NCI-H69 (cell line): ENCODE results near the gene OTUD7B.
"Not testable (repeated sequence)": the region's sequence is repeated elsewhere in the genome, so short reads cannot be mapped to it uniquely, and the experiment has no call there.

Experiments used
- DNase-seq: peaks from one replicate; lab custom pipeline; 2025; lab: John Stamatoyannopoulos, UW

The OTUD7B gene

GRCh38 chr1:149945206-149945605 lies 65.3 kb downstream of the OTUD7B start:
- no peak for DNase-seq

- DNase-seq = no peak
These were observed 67.6 kb downstream of the OTUD7B start for GRCh38 chr1:149942885-149943284.

DNA sequence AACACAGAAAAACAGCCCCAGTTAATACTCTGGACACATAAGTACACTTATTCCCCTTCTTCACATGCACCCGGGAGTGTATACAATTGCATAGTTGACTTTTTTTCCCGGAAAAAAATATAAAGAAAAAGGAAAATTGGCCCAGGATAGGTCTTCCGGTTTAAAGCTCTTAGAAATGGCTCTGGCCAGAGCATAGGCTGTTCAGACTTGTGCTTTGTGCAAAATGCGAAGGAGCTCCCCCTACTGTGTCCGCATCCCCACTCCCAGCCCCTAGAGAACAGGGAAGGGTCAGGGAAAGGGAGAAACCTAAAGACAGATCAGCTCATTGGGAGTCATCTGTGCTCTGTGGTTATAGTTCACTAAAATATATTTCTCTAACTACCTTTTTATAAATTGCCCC lies 68.3 kb downstream of the OTUD7B start:
- peak; percentile 40 for DNase-seq

GRCh38 chr1:149940427-149940826 lies 70.1 kb downstream of the OTUD7B start:
- DNase-seq = no peak

DNA sequence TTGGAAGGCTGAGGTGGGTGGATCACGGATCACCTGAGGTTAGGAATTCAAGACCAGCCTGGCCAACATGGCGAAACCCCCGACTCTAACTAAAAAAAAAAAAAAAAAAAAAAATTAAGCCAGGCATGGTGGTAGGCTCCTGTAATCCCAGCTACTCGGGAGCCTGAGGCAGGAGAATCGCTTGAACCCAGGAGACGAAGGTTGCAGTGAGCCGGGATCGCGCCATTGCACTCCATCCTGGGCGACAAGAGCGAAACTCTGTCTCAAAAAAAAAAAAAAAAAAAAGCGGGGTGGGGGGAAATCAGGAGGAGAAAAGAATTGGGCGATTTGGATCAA lies 71.9 kb downstream of the OTUD7B start:
- DNase-seq = not testable (repeated sequence)

DNA sequence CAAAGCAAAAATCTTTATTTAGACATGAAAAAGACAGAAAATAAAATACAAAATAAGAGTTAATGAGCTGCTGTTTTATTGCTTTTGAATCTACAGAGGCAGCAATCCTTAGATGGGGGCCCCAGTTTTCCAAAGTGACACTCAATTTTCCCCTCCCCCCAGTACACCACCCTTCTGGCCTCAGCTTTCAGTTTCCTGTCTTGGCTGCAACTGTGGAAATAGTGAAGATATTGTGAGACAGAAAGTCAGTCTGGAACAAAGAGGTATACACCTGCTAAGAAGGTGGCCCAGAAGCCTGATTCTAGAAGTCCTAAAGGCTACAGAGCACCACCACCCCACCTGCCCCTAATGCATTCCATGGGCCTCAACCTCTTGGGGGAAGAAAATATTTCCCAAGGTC lies 72.8 kb downstream of the OTUD7B start:
- DNase-seq = no peak

DNA sequence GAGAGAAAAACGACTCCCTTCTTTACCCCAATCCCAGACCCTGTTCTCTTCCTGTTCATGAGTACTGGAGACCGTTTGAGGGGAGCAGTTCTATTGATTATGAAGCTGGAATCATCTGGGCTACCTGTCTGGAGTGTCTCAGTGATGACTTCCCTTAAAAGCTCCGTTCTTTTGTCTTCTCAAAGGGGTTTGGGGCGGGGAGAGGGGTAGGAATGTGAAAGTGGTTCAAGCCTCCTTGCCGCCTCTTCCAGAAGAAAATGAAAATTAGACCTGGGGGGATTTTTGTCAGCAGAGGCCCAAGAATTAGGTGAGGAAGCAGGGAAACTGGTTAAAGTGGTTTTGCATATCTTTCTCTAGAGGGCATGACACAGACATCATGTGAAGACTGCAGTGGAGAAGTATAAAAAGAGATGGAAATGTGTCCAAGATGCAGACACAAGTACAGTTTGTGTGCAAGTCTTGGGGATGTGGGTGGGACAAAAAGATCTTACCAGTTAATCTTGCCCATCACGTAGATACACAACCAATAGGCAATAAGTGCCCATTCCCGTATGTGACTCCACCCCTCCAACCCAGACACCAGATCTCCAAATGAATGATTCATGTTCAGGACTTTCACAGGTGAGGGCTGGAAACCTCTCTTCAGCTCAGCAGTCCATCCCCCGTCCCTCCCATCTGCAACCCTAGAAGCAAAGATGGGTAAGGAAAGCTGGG lies 73.4 kb downstream of the OTUD7B start:
- DNase-seq = peak; percentile 78

GRCh38 chr1:149936170-149936991 lies 74.1 kb downstream of the OTUD7B start, which contains the start of gene MTMR11:
Gene MTMR11, minus strand, starts transcription at chr1:149936879. Its CDS starts 232 bp downstream, at chr1:149936647.
- peak; percentile 65 for DNase-seq

DNA sequence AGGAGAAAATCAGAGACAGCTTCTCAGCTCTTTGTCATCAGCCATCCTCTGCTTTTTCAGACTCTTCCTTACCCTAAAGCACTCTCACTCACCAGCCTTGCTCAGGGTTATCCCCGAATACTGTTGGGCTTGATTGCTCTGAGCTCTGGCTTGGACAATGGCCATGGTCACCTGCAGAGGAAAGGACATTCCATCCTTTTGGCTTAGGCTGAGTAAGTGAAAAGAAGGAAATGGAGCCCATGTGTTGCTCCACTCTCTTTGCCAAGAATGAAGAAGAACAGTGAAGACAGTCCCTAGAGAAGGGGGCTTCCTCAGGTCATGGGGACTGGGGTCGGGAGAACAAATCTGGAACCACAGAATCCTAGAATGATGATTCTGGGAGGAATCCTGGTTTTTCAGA lies 76.2 kb downstream of the OTUD7B start:
- DNase-seq = no peak

DNA sequence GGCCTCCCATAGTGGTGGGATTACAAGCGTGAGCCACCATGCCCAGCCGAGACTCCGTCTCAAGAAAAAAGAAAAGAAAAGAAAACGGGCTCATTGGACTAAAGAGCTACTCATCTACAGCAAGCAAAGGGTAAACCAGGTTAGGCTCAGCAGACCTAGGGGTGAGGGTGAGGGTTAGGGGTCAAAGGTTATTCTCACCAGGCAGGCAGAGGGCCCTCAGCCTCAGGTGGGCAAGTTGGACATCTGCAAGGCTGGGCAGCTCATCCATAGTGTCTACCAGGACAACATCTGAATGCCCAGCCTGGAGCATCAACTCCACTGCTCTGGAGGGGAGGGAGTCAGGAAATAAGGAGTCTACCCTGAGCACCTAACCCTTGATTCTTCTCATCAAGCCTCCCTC lies 77.3 kb downstream of the OTUD7B start:
- DNase-seq = no peak

- DNase-seq = no peak
These were observed 78.1 kb downstream of the OTUD7B start for GRCh38 chr1:149932474-149932873.

DNA sequence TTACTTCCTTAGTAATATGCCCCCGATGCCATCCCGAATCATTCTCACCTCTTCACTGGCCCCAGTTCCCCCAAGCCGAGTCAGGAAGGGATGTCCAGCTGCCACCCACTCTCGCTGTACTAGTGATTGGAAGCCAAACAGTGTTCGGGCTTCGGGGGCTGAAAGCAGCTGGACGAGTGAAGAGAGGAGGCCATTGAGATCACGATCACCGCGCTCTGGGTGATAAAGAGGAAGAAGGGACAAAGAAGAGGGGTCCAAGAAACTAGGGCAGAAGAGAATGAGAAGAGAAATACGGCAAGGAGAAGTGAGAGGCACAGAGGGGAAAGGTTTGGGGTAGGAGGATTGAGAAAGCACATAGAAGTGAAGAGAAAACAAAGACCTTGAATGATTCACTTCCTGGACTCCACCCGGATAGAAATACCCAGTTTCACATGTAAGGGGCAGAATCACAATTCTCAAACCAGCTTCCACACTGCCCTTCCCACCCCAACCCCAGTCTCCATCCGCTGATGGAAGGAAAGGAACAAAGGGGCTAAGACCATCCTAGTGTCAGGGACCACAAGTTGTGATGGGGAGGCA lies 79.2 kb downstream of the OTUD7B start:
- no peak for DNase-seq

DNA sequence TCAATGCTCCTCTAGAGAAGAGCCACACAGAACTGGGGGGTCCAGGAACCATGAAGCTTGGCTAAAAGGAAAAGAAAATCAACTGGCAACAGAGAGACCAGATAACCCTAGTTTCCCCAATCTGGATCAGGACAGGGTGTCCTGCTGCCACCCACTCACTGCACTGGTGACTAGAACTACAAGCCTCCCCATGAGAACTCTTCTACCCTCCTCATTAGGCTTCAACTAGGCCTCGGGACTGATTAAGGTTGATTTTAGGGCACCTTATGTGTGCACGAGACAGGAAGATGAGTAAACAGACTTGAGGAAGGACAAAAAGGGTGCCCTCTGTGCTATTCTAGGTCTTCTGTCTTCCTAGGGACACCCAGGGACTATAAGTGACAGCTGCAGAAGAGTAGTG lies 80.7 kb downstream of the OTUD7B start:
- no peak for DNase-seq

GRCh38 chr1:149928401-149928724 lies 82.2 kb downstream of the OTUD7B start:
- no peak for DNase-seq

GRCh38 chr1:149927563-149928400 lies 82.7 kb downstream of the OTUD7B start, which contains the start of gene SF3B4:
Gene SF3B4, minus strand, starts transcription at chr1:149927803. Its CDS starts 44 bp downstream, at chr1:149927759.
- DNase-seq = peak; percentile 98

- DNase-seq = no peak
These were observed 83.4 kb downstream of the OTUD7B start for GRCh38 chr1:149927056-149927562.

- DNase-seq = no peak
These were observed 84.2 kb downstream of the OTUD7B start for GRCh38 chr1:149926296-149926695.

DNA sequence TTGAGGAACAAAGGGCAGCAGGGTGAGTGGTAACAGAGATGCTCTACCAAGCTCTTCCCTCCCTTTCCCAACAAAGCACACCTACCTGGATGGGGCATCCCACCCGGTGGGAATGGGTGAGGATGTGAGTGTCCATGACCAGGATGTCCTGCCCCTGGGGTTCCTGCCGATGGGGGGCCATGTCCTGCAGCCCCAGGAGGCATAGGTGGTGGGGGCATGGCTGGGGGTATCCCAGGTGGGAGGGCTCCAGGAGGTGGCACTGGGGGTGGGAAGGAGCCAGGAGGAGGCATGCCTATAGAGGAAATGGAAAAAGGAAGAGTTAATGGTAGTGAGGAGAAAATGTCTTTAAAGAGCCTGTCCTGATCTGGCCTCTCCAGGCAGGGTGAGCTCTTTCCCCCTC lies 84.8 kb downstream of the OTUD7B start:
- DNase-seq = no peak

DNA sequence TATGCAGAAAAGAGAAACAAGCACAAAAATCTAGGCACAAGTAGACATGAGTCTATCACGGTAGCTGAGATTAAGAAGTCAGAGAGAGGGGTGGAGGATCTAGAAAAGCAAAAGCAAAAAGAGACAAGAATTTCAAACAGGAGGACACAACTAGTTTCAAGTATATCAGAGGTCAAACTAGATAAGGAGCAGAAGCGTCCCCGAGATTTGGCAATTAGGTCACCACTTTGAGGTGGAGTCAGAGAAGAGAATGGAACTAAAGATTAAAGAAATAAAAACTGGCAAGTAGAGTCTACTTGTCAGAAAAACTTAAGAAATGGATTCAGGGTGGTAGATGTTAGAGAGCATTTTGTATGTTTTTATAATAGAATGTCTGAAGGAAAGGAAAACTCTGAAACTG lies 85.2 kb downstream of the OTUD7B start:
- DNase-seq = no peak

DNA sequence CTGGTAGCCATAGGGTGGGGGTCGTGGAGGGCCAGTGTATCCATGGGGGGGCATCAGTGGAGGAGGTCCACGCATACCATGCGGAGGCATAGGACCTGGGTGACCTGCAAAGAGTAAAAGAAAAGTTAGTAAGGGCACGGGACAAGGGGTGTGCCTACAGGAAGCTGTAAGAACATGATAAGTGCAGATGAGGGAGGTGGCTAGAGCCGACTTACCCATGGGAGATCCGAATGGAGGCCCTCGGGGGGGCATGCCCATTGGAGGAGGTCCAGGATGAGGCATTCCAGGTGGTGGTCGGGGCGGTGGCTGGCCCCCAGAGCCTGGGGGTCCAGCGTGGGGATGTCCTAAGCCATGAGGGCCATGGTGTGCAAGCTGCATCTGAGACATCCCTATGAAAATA lies 86.9 kb downstream of the OTUD7B start:
- no peak for DNase-seq

- DNase-seq = peak; percentile 91
These were observed 92.9 kb downstream of the OTUD7B start, which contains the start of gene SV2A for GRCh38 chr1:149917571-149918144. Gene SV2A, minus strand, starts transcription at chr1:149917844. Its CDS starts 4,004 bp downstream, at chr1:149913840.

DNA sequence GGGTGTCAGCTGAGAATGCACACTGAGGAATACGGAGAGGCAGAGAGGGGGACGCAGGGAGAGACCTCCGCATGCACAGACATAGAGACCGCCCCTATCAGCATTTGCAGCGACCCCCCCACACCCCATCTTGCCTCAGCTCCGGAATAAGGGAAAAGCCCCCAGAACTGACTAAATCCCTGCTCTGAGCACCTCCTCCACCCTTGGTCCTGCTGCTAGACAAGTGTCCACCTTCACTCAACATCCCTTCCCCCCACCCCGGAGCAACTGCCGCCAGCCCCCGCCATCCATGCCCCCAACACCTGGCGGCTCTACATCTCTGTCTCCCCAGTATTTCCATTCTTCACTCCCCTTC lies 93.7 kb downstream of the OTUD7B start:
- DNase-seq = no peak
